GM18873 (cell line): ENCODE results near the gene CD5L.

Experiments used
- ATAC-seq: cut with Tn5 transposase; IDR thresholded peaks from one replicate; pipeline ENCODE4 v1.9.1; 2021; ENCODE audit warnings: mild to moderate bottlenecking, moderate library complexity, moderate number of reproducible peaks; ENCODE audit not compliant: unreplicated experiment, low FRiP score

The CD5L gene

DNA sequence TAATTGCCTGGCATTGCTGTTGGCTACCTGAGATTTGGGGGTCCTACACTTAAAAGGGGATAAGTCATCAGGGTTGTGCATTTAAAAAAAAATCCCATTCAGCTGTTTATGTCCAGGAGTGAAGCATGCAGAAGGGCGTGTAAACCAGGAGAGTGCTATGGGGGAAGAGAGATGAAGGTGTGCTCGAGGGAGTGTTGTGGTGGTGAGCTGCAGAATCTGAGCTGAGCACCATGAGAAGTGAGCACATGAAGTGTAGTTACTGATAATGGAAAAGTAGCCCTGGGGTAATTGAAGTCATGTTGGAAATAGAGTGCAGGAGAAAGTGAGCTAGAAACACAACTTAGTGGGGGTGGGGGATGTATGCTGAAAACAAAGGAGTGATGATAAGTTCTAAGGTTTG, 22.4 kb downstream of the CD5L start:
- ATAC-seq = no peak

DNA sequence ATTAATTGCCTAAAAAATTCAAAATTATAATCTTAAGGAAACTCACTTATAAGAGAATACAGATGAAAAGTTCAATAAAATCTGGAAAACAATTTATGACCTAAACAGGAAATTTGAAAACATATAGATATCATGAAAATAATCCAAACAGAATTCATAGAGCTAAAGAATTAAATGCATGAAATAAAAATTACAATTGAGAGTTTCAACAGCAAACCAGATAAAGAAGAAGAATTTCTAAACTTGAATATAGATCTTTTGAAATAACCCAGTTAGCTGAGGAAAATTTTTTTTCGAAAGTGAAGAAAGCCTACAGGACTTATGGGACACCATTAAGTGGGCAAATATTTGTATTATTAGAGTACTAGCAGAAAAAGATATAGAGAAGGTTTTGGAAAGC, 28.3 kb downstream of the CD5L start:
- no peak for ATAC-seq

DNA sequence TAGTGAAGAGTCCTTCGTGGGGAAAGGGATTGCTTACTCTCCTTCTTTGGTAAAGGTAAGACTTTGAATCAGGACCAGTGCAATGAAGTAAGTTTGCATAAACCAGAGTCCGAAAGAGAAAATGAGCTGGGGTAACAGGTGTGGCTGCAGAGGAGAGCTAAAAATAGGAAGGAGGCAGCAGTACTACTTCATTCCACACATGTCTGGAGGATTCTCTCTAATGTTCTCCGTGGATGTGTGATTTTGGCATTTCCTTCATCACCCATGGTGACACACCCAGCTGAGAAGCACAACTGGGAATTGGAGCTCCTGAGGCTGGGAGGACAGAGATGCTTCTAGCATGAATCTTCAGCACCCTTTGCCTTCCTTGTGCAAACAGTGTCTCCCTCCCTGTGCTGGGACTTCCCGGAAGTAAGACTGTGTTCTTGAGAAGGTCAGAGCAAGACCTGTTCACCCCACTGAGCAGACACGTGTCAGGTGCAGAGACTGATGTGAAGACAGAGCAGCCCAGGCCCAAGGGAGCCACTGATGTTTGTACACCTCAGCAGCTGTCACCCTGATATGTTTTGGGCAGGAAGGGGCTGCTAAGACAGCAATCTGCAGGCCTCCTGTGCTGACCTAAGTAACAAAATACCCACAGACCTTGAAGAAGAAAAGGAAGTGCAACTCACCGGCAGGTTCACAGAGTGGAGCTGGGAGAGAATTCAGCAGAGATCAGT, 35.0 kb downstream of the CD5L start:
- peak; percentile 87 for ATAC-seq

DNA sequence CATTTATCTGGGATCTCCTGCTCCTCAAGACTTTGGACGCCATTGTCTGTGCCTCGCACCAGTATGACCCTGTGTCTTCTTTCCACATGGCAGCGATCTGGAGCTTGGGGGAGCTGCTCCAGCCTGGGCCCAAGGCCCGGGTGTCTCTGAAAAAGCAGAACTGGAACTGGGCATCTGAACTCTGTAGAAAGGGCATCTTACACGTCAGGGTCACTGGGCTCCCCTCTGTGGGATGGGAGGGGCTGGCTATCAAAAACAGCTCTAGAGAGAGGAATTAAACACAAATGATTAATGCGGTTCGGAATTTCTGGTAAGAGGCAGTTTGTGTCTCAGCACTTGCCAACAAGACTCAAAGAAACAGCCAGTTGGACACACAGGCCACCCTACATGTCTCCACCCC, 37.8 kb downstream of the CD5L start:
- ATAC-seq = no peak

DNA sequence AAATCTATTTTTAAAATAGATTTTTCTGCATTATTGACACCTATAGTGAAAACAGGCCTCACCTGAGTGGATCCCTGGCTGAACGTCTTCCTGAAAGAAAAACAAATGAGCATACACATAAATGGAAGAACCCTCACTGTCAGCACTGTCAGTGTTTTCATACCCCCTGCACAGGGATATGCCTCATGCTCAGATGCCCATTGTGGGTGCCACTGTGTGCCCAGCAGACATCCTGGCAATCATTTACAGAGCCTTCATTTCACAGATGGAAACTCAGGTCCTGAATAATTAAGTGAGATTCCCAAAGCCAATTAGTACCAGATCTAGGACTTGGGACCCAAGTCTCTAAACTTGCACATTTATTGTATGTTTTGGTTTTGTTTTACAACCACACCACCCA, 41.6 kb downstream of the CD5L start:
- no peak for ATAC-seq

DNA sequence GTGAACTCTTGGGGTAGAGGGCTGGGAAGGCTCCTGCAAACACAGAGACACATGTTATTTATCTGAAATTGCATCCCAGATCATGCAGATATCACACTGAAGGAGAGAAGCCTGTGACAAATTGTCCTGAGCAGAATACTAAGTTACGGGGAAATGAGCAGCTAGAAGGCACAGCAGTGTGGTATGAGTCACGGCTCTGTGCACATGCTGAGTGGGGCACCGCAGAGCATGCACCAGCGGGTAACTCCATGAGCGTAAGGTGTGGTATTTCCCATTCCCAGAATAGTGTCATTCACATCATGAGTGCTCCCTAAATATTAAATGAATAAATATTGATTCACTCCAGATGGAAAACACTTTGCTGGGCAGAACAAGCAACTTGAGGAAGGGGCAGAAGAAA, 43.4 kb downstream of the CD5L start:
- ATAC-seq = no peak

DNA sequence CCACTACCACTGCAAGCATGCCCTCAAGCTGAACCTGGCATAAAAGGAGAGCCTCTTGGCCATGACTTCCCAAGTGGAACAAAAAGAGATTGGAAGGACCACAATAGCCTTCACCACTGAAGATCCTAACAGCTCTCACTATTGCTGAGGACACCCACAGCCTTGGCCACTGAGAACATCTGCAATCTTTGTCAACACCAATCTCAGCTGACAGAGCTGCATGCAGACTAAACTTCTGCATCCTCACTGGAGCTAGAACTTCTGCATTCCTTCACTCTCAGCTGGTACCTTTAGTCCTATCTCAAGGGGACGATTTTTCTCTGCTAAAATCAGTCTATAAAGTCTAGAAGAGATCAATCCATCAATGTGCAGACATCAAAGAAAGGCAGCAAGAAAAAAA, 56.4 kb downstream of the CD5L start:
- no peak for ATAC-seq

DNA sequence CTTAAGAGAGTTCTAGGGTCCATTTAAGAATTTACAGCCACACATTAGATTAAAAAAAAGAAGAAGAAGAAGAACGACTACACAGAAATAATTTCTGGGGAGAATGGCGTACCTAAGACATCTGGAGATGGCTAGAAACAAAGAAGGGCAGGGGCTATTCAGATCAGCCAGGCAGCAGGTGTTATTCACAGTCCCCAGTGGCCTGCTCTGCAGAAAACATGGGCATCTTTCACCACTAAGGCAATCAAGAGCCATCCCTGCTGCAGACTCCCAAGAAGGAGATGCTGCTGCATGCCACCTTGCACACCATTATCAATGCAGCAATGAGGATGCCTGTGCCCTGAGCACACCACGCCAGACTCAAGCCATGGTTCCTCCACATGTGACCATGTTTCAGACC, 56.8 kb downstream of the CD5L start:
- no peak for ATAC-seq

DNA sequence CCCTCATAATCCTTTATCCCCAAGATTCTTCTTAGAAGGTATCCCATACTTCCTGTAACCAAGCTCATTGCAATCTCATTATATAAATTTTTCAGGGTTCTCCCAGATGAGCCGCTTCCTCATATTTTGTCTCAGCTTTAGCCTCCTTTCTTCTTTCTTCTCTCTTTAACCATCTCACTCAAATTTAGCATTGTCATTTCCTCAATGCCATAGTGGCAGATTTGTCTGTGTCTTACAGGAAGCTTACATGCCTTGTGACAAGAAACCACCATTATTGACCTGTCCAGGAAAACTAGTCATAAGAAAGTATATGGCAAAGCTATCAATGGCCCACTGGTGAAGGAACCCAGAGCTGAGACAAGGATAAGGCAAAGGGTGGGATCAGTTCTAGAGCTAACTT, 58.7 kb downstream of the CD5L start:
- no peak for ATAC-seq

DNA sequence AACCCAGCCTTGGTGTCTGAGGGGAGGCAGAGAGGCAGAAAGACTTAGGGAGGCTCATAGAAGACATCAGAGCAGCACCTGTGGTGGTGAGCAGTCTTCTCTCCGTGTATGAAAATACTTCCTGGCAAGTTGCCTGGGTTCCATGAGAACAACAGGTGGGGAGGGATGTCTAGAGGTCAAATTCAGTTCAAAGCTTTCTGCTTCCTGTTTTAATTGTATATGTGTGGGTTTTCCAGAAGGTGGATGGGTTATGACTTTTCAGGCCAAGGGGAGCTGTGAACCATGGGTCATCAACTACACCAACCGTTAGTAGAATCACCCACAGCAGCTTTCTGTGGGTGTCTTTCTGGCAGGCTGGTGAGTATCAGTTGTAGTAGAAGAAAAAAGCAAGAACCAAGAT, 60.6 kb downstream of the CD5L start:
- ATAC-seq = no peak
